ENCODE results near the gene TGM4. TPM values are rescaled to one million over a fixed set of nuclear protein-coding genes. Genes with fewer than 3 reads are reported as not detected.

The TGM4 gene
- total RNA-seq, 1 donor from 2014 or later: 0.18 TPM

- Histone ChIP-seq H3K9me3 (ENCODE audit: insufficient read depth, low read depth, low read length) (no peaks in the 10 kb centered on the region), H4K20me1 (ENCODE audit: insufficient read depth, low read length) (peaks cover 77% of the 10 kb centered on the region), H3K4me1 (ENCODE audit: insufficient read depth, low read length) (peaks cover 2% of the 10 kb centered on the region), H2AFZ (ENCODE audit: low read depth, low read length) (no peak overlapping the region), H3K4me2 (ENCODE audit: low read length) (no peak overlapping the region), H3K36me3 (ENCODE audit: insufficient read depth, low read length) (no peaks in the 10 kb centered on the region), H3K27me3 (ENCODE audit: insufficient read depth, low read length) (no peaks in the 10 kb centered on the region), H3K79me2 (ENCODE audit: insufficient read depth, low read length) (peaks cover 11% of the 10 kb centered on the region), H3K9ac (ENCODE audit: low read length) (no peak overlapping the region), H3K4me3 (ENCODE audit: insufficient read depth, low read depth, low read length) (no peak overlapping the region), H3K27ac (ENCODE audit: low read depth, low read length) (no peak overlapping the region)
- peaks cover 15% of the 10 kb centered on the region for H3K4me1 Mint-ChIP-seq (ENCODE audit: low read depth, unreplicated experiment)
- FAIRE-seq (no peak), DNase-seq (ENCODE audit: low read depth) (no peak)
- no peak overlapping the region for H3K27ac Mint-ChIP-seq (ENCODE audit: unreplicated experiment)
- no peak overlapping the region for H3K4me3 Mint-ChIP-seq (ENCODE audit: unreplicated experiment)
- peaks cover 34% of the 10 kb centered on the region for H3K36me3 Mint-ChIP-seq (ENCODE audit: low read depth, unreplicated experiment)
- no peaks in the 10 kb centered on the region for H3K27me3 Mint-ChIP-seq (ENCODE audit: low read depth, unreplicated experiment)
- H3K9me3 Mint-ChIP-seq (ENCODE audit: unreplicated experiment): peaks cover 1% of the 10 kb centered on the region
- TF ChIP-seq CTCF (IDR thresholded peaks at IDR 0.05; ENCODE audit: insufficient read depth, low read depth, low read length) (no peak), EZH2 (IDR thresholded peaks at IDR 0.05; ENCODE audit: insufficient read depth, low read length) (no peak)
These were observed 80.6 kb downstream of the TGM4 start for GRCh38 chr3:44954962-44955361.

GRCh38 chr3:44955917-44956316, 81.5 kb downstream of the TGM4 start:
- Histone ChIP-seq H3K9me3 (ENCODE audit: insufficient read depth, low read depth, low read length) (no peaks in the 10 kb centered on the region), H2AFZ (ENCODE audit: low read depth, low read length) (no peak overlapping the region), H3K9ac (ENCODE audit: low read length) (no peak overlapping the region), H4K20me1 (ENCODE audit: insufficient read depth, low read length) (peaks cover 78% of the 10 kb centered on the region), H3K36me3 (ENCODE audit: insufficient read depth, low read length) (no peaks in the 10 kb centered on the region), H3K27ac (ENCODE audit: low read depth, low read length) (no peak overlapping the region), H3K27me3 (ENCODE audit: insufficient read depth, low read length) (no peaks in the 10 kb centered on the region), H3K4me3 (ENCODE audit: insufficient read depth, low read depth, low read length) (no peak overlapping the region), H3K4me2 (ENCODE audit: low read length) (no peak overlapping the region), H3K79me2 (ENCODE audit: insufficient read depth, low read length) (peaks cover 20% of the 10 kb centered on the region), H3K4me1 (ENCODE audit: insufficient read depth, low read length) (peaks cover 2% of the 10 kb centered on the region)
- Mint-ChIP-seq H3K27ac (ENCODE audit: unreplicated experiment) (no peak overlapping the region), H3K9me3 (ENCODE audit: unreplicated experiment) (peaks cover 1% of the 10 kb centered on the region), H3K4me3 (ENCODE audit: unreplicated experiment) (no peak overlapping the region), H3K27me3 (ENCODE audit: low read depth, unreplicated experiment) (no peaks in the 10 kb centered on the region), H3K4me1 (ENCODE audit: low read depth, unreplicated experiment) (peaks cover 17% of the 10 kb centered on the region), H3K36me3 (ENCODE audit: low read depth, unreplicated experiment) (peaks cover 32% of the 10 kb centered on the region)
- no peak for TF ChIP-seq EZH2 (IDR thresholded peaks at IDR 0.05; ENCODE audit: insufficient read depth, low read length)
- no peak for TF ChIP-seq CTCF (IDR thresholded peaks at IDR 0.05; ENCODE audit: insufficient read depth, low read depth, low read length)
- FAIRE-seq (no peak), DNase-seq (ENCODE audit: low read depth) (no peak)

GRCh38 chr3:44957986-44958385, 83.6 kb downstream of the TGM4 start:
- Histone ChIP-seq H3K27ac (ENCODE audit: low read depth, low read length) (no peak overlapping the region), H3K36me3 (ENCODE audit: insufficient read depth, low read length) (no peaks in the 10 kb centered on the region), H3K4me1 (ENCODE audit: insufficient read depth, low read length) (peaks cover 5% of the 10 kb centered on the region), H2AFZ (ENCODE audit: low read depth, low read length) (no peak overlapping the region), H3K9me3 (ENCODE audit: insufficient read depth, low read depth, low read length) (no peaks in the 10 kb centered on the region), H4K20me1 (ENCODE audit: insufficient read depth, low read length) (peaks cover 76% of the 10 kb centered on the region), H3K4me2 (ENCODE audit: low read length) (no peak overlapping the region), H3K79me2 (ENCODE audit: insufficient read depth, low read length) (peaks cover 37% of the 10 kb centered on the region), H3K9ac (ENCODE audit: low read length) (no peak overlapping the region), H3K4me3 (ENCODE audit: insufficient read depth, low read depth, low read length) (no peak overlapping the region), H3K27me3 (ENCODE audit: insufficient read depth, low read length) (no peaks in the 10 kb centered on the region)
- no peak for TF ChIP-seq CTCF (IDR thresholded peaks at IDR 0.05; ENCODE audit: insufficient read depth, low read depth, low read length)
- no peak for TF ChIP-seq EZH2 (IDR thresholded peaks at IDR 0.05; ENCODE audit: insufficient read depth, low read length)
- Mint-ChIP-seq H3K4me3 (ENCODE audit: unreplicated experiment) (no peak overlapping the region), H3K4me1 (ENCODE audit: low read depth, unreplicated experiment) (peaks cover 17% of the 10 kb centered on the region), H3K27me3 (ENCODE audit: low read depth, unreplicated experiment) (no peaks in the 10 kb centered on the region), H3K36me3 (ENCODE audit: low read depth, unreplicated experiment) (peaks cover 29% of the 10 kb centered on the region), H3K9me3 (ENCODE audit: unreplicated experiment) (peaks cover 1% of the 10 kb centered on the region), H3K27ac (ENCODE audit: unreplicated experiment) (no peak overlapping the region)
- DNase-seq (ENCODE audit: low read depth) (no peak), FAIRE-seq (no peak)

Measured in astrocyte (in vitro differentiated cells and primary cell).